ENCODE data around the gene DOP1B.
"Not testable (repeated sequence)": the region's sequence is repeated elsewhere in the genome, so short reads cannot be mapped to it uniquely, and the experiment has no call there.

The DOP1B gene

GRCh38 chr21:36178349-36178748 is 21.7 kb downstream of the DOP1B start:
- DNase-seq, result no peak

GRCh38 chr21:36179145-36179544 is 22.5 kb downstream of the DOP1B start:
- DNase-seq, result no peak

- no peak for DNase-seq
These were observed 24.3 kb downstream of the DOP1B start for GRCh38 chr21:36180963-36181362.

- DNase-seq, result no peak
These were observed 26.6 kb downstream of the DOP1B start for GRCh38 chr21:36183144-36183795.

GRCh38 chr21:36184545-36184944 is 27.9 kb downstream of the DOP1B start:
- no peak for DNase-seq

- no peak for DNase-seq
These were observed 28.9 kb downstream of the DOP1B start for GRCh38 chr21:36185523-36185922.

- DNase-seq, result no peak
These were observed 29.5 kb downstream of the DOP1B start for GRCh38 chr21:36186081-36186480.

GRCh38 chr21:36186506-36187399 is 30.1 kb downstream of the DOP1B start:
- DNase-seq, result no peak

GRCh38 chr21:36188081-36188681 is 31.6 kb downstream of the DOP1B start:
- peak; percentile 39 for DNase-seq

- DNase-seq, result no peak
These were observed 32.3 kb downstream of the DOP1B start for GRCh38 chr21:36188937-36189336.

- no peak for DNase-seq
These were observed 34.1 kb downstream of the DOP1B start for GRCh38 chr21:36190736-36191135.

GRCh38 chr21:36193200-36193599 is 36.6 kb downstream of the DOP1B start:
- no peak for DNase-seq

- no peak for DNase-seq
These were observed 37.4 kb downstream of the DOP1B start for GRCh38 chr21:36194024-36194423.

- no peak for DNase-seq
These were observed 39.0 kb downstream of the DOP1B start for GRCh38 chr21:36195613-36196012.

GRCh38 chr21:36199021-36199420 is 42.4 kb downstream of the DOP1B start:
- no peak for DNase-seq

- DNase-seq, result not testable (repeated sequence)
These were observed 43.0 kb downstream of the DOP1B start for GRCh38 chr21:36199575-36199974.

- no peak for DNase-seq
These were observed 43.5 kb downstream of the DOP1B start for GRCh38 chr21:36200081-36200561.

GRCh38 chr21:36202726-36203602 is 46.3 kb downstream of the DOP1B start:
- DNase-seq, result no peak

GRCh38 chr21:36203603-36203889 is 46.9 kb downstream of the DOP1B start:
- DNase-seq, result no peak

- no peak for DNase-seq
These were observed 48.4 kb downstream of the DOP1B start for GRCh38 chr21:36204980-36205379.

- DNase-seq, result no peak
These were observed 49.3 kb downstream of the DOP1B start for GRCh38 chr21:36205962-36206361.
